ENCODE results near the gene UGT2B7. TPM values are rescaled to one million over a fixed set of nuclear protein-coding genes. Genes with fewer than 3 reads are reported as not detected.
"Not testable (repeated sequence)": the region's sequence is repeated elsewhere in the genome, so short reads cannot be mapped to it uniquely, and the experiment has no call there.

Gene UGT2B7
- total RNA-seq (not detected), polyA plus RNA-seq (not detected)

GRCh38 chr4:69096111-69096656 is at the start of gene UGT2B7:
TSS of gene UGT2B7 (plus strand) at chr4:69096474. CDS start at chr4:69096521, 47 bp downstream.
- ChIA-PET POLR2A (ENCODE audit: partially characterized antibody) (no interaction called here), CTCF (ENCODE audit: partially characterized antibody) (no interaction called here)
- no peaks in the 10 kb centered on the region for H3K36me3 Mint-ChIP-seq
- no peak for DNase-seq
- no peak within 1 kb of the TSS for H3K27ac Mint-ChIP-seq
- Histone ChIP-seq H3K27me3 (ENCODE audit: insufficient read depth, low read length) (no peaks in the 10 kb centered on the region), H3K36me3 (ENCODE audit: insufficient read depth, low read length) (no peaks in the 10 kb centered on the region), H3K4me1 (ENCODE audit: insufficient read depth, low read length) (no peaks in the 10 kb centered on the region), H3K4me3 (ENCODE audit: low read length in 2 of 2) (no peak within 1 kb of the TSS), H3K9me3 (ENCODE audit: control insufficient read depth in 1 of 2, low read length in 2 of 2) (no peaks in the 10 kb centered on the region), H3K27ac (ENCODE audit: low read depth, low read length) (no peak within 1 kb of the TSS)
- H3K4me3 Mint-ChIP-seq: no peak within 1 kb of the TSS
- H3K4me1 Mint-ChIP-seq: no peaks in the 10 kb centered on the region
- H3K9me3 Mint-ChIP-seq: peaks cover 0 to 4% (median 0%) of the 10 kb centered on the region in 8 donors
- no peaks in the 10 kb centered on the region for H3K27me3 Mint-ChIP-seq
- intact Hi-C loops (cut with micrococcal nuclease): no loop called here

GRCh38 chr4:69049860-69050259 is 46.4 kb upstream of the UGT2B7 start:
- no peak overlapping the region for H3K4me3 Mint-ChIP-seq
- POLR2A ChIA-PET (ENCODE audit: partially characterized antibody): no interaction called here
- no peaks in the 10 kb centered on the region for H3K4me1 Mint-ChIP-seq
- DNase-seq: no peak
- H3K9me3 Mint-ChIP-seq: peaks cover 0 to 4% (median 0%) of the 10 kb centered on the region in 8 donors
- Histone ChIP-seq H3K4me3 (ENCODE audit: low read length in 2 of 2) (no peak overlapping the region), H3K27me3 (ENCODE audit: insufficient read depth, low read length) (no peaks in the 10 kb centered on the region), H3K4me1 (ENCODE audit: insufficient read depth, low read length) (no peaks in the 10 kb centered on the region), H3K36me3 (ENCODE audit: insufficient read depth, low read length) (no peaks in the 10 kb centered on the region), H3K27ac (ENCODE audit: low read depth, low read length) (no peak overlapping the region), H3K9me3 (ENCODE audit: control insufficient read depth in 1 of 2, low read length in 2 of 2) (no peaks in the 10 kb centered on the region)
- no peaks in the 10 kb centered on the region for H3K36me3 Mint-ChIP-seq
- H3K27me3 Mint-ChIP-seq: no peaks in the 10 kb centered on the region
- H3K27ac Mint-ChIP-seq: no peak overlapping the region
- CTCF ChIA-PET (ENCODE audit: partially characterized antibody): no interaction called here
- intact Hi-C loops (cut with micrococcal nuclease): no loop called here

DNA sequence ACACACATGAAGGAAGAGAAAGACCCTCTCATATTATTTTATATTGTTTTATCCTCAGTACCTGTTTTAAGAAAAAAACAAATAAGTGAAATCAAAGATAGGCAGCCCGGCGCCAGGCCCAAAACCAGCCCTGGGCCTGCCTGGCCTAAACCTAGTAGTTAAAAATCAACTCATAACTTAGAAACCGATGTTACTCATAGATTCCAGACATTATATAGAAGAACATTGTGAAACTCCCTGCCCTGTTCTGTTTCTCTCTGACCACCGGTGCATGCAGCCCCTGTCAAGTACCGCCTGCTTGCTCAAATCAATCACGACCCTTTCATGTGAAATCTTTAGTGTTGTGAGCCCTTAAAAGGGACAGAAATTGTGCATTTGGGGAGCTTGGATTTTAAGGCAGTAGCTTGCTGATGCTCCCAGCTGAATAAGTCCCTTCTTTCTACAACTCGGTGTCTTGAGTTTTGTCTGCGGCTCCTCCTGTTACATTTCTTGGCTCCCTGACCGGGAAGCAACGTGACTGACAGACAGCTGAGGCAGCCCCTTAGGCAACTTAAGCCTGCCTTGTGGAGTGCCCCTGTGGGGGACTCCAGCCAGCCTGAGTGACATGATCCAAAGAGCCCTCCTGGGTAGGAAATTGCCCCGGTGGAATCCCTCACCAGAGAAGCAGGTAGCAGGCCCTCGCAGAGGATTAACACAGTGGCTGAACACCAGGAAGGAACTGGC is 45.3 kb upstream of the UGT2B7 start:
- H3K4me3 ChIP-seq (ENCODE audit: low read length in 2 of 2); H3K9me3 Mint-ChIP-seq; intact Hi-C loops (cut with micrococcal nuclease); H3K9me3 ChIP-seq (ENCODE audit: control insufficient read depth in 1 of 2, low read length in 2 of 2); H3K36me3 Mint-ChIP-seq; H3K4me1 ChIP-seq (ENCODE audit: insufficient read depth, low read length); POLR2A ChIA-PET (ENCODE audit: partially characterized antibody); H3K27me3 Mint-ChIP-seq; H3K4me1 Mint-ChIP-seq; CTCF ChIA-PET (ENCODE audit: partially characterized antibody); H3K4me3 Mint-ChIP-seq; H3K36me3 ChIP-seq (ENCODE audit: insufficient read depth, low read length); DNase-seq; H3K27ac ChIP-seq (ENCODE audit: low read depth, low read length); H3K27ac Mint-ChIP-seq; H3K27me3 ChIP-seq (ENCODE audit: insufficient read depth, low read length): not testable (repeated sequence)

- H3K27me3 ChIP-seq (ENCODE audit: insufficient read depth, low read length): no peaks in the 10 kb centered on the region
- ChIA-PET POLR2A (ENCODE audit: partially characterized antibody) (no interaction called here), CTCF (ENCODE audit: partially characterized antibody) (no interaction called here)
- H3K9me3 Mint-ChIP-seq: peaks cover 0 to under 1% (median 0%) of the 10 kb centered on the region in 8 donors
- H3K9me3 ChIP-seq (ENCODE audit: control insufficient read depth in 1 of 2, low read length in 2 of 2): no peaks in the 10 kb centered on the region
- H3K4me3 Mint-ChIP-seq: no peak overlapping the region
- no peak overlapping the region for H3K4me3 ChIP-seq (ENCODE audit: low read length in 2 of 2)
- no peak for DNase-seq
- no peaks in the 10 kb centered on the region for H3K4me1 ChIP-seq (ENCODE audit: insufficient read depth, low read length)
- H3K27ac Mint-ChIP-seq: no peak overlapping the region
- no peaks in the 10 kb centered on the region for H3K4me1 Mint-ChIP-seq
- no peak overlapping the region for H3K27ac ChIP-seq (ENCODE audit: low read depth, low read length)
- H3K27me3 Mint-ChIP-seq: no peaks in the 10 kb centered on the region
- H3K36me3 Mint-ChIP-seq: no peaks in the 10 kb centered on the region
- H3K36me3 ChIP-seq (ENCODE audit: insufficient read depth, low read length): no peaks in the 10 kb centered on the region
- intact Hi-C loops (cut with micrococcal nuclease): no loop called here
Measured at GRCh38 chr4:69051576-69051943, 44.7 kb upstream of the UGT2B7 start.

DNA sequence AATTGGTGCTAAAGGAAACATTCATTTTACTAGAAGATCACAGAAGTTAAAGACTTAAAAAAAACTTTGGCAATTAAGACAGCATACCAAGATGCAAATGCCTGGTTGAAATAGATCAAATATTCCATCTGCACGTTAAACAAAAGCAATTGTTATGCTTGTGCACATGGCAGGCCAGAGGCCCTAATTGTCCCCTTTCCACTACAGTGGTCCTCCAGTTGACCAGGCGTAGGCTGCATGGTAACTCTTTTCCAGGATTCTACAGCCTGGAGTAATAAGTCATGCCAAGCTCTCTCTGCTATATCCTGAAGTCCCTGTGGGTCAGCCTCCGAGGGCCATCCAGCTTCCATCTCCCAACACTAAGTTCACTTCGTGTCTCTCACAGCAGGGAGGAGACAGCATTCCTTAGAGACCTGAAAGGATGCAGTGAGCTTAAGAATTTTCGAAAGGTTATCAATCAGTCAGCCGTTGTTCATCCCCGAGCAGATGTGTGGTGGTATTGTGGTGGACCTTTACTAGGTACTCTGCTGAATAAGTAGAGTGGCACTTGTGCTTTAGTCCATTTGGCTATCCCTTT is 42.9 kb upstream of the UGT2B7 start:
- H3K36me3 Mint-ChIP-seq; H3K27ac Mint-ChIP-seq; H3K9me3 Mint-ChIP-seq; H3K4me3 ChIP-seq (ENCODE audit: low read length in 2 of 2); H3K36me3 ChIP-seq (ENCODE audit: insufficient read depth, low read length); H3K4me3 Mint-ChIP-seq; H3K27me3 ChIP-seq (ENCODE audit: insufficient read depth, low read length); H3K27me3 Mint-ChIP-seq; POLR2A ChIA-PET (ENCODE audit: partially characterized antibody); H3K4me1 ChIP-seq (ENCODE audit: insufficient read depth, low read length); CTCF ChIA-PET (ENCODE audit: partially characterized antibody); DNase-seq; intact Hi-C loops (cut with micrococcal nuclease); H3K27ac ChIP-seq (ENCODE audit: low read depth, low read length); H3K4me1 Mint-ChIP-seq; H3K9me3 ChIP-seq (ENCODE audit: control insufficient read depth in 1 of 2, low read length in 2 of 2): not testable (repeated sequence)

GRCh38 chr4:69054033-69054432 is 42.2 kb upstream of the UGT2B7 start:
- H3K36me3 Mint-ChIP-seq; H3K27me3 Mint-ChIP-seq; H3K4me3 Mint-ChIP-seq; H3K4me1 ChIP-seq (ENCODE audit: insufficient read depth, low read length); H3K27ac Mint-ChIP-seq; H3K4me1 Mint-ChIP-seq; H3K27ac ChIP-seq (ENCODE audit: low read depth, low read length); H3K9me3 ChIP-seq (ENCODE audit: control insufficient read depth in 1 of 2, low read length in 2 of 2); intact Hi-C loops (cut with micrococcal nuclease); POLR2A ChIA-PET (ENCODE audit: partially characterized antibody); DNase-seq; H3K27me3 ChIP-seq (ENCODE audit: insufficient read depth, low read length); H3K36me3 ChIP-seq (ENCODE audit: insufficient read depth, low read length); H3K4me3 ChIP-seq (ENCODE audit: low read length in 2 of 2); H3K9me3 Mint-ChIP-seq; CTCF ChIA-PET (ENCODE audit: partially characterized antibody): not testable (repeated sequence)

DNA sequence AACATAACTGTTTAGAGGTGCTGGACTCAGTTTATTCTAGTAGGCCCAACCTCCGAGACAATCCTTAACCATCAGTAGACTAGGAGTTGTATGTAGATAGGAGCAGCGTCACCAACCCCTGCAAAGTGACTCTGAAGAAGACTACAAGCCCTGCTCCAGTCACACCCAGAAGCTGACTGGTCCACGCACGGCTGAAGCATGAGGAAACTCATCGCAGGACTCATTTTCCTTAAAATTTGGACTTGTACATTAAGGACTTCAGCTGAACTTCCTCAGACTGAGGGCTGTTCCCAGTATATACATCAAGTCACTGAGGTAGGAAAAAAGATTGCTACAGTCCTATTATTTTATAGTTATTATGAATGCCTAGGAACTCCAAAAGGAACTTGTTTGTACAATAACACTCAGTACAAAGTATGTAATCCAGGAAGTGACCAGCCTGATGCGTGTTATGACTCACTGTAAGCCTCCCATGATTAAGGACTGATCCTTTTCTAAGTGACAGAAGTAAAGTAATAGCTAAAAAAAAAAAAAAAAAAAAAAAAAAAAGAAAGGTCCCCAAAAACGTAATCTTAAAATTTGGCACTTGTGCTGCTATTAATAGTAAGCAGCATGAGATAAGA is 41.6 kb upstream of the UGT2B7 start:
- Histone ChIP-seq H3K4me3 (ENCODE audit: low read length in 2 of 2) (no peak overlapping the region), H3K36me3 (ENCODE audit: insufficient read depth, low read length) (no peaks in the 10 kb centered on the region), H3K27me3 (ENCODE audit: insufficient read depth, low read length) (no peaks in the 10 kb centered on the region), H3K4me1 (ENCODE audit: insufficient read depth, low read length) (no peaks in the 10 kb centered on the region), H3K27ac (ENCODE audit: low read depth, low read length) (no peak overlapping the region), H3K9me3 (ENCODE audit: control insufficient read depth in 1 of 2, low read length in 2 of 2) (no peaks in the 10 kb centered on the region)
- no peak for DNase-seq
- Mint-ChIP-seq H3K4me3 (no peak overlapping the region), H3K9me3 (no peaks in the 10 kb centered on the region), H3K36me3 (no peaks in the 10 kb centered on the region), H3K4me1 (no peaks in the 10 kb centered on the region), H3K27ac (no peak overlapping the region), H3K27me3 (no peaks in the 10 kb centered on the region)
- CTCF ChIA-PET (ENCODE audit: partially characterized antibody): no interaction called here
- POLR2A ChIA-PET (ENCODE audit: partially characterized antibody): no interaction called here
- intact Hi-C loops (cut with micrococcal nuclease): no loop called here
